Prostate gland (tissue), 2 donors: ENCODE data around the gene TSACC. TPM values are rescaled to one million over a fixed set of nuclear protein-coding genes. Genes with fewer than 3 reads are reported as not detected.

Experiments used
- DNase-seq: peaks from one replicate; pipeline ENCODE4 v3.0.0-alpha.2; 2019; ENCODE audit warnings: low spot score
- H3K27ac ChIP-seq, 2 donors: fragments of 200-600 bp; sonication (generic); 2 replicates each; pipeline ENCODE4 v1.5.1; 2017 to 2019
- H3K27me3 ChIP-seq: fragments of 200-600 bp; sonication (generic); replicated peaks from 2 replicates; pipeline ENCODE4 v1.5.1; 2019; ENCODE audit not compliant: insufficient read depth
- H3K36me3 ChIP-seq, 2 donors: fragments of 200-600 bp; sonication (generic); 1 replicate in 1 of 2; 2 replicates in 1 of 2; pipeline versions ENCODE4 v1.5.1 to v1.8.1; 2017 to 2019
- H3K4me1 ChIP-seq: fragments of 200-600 bp; sonication (generic); replicated peaks from 2 replicates; pipeline ENCODE4 v1.5.1; 2019
- H3K4me3 ChIP-seq, 2 donors: fragments of 200-600 bp; sonication (generic); 2 replicates each; pipeline ENCODE4 v1.5.1; 2017 to 2019
- H3K9me3 ChIP-seq: fragments of 200-600 bp; sonication (generic); 2 replicates; pipeline ENCODE4 v1.5.1; 2017
- POLR2A ChIP-seq: fragments of 450-650 bp; IDR thresholded peaks from one replicate; pipeline ENCODE4 v1.6.1; 2016; ENCODE audit warnings: antibody characterized with exemption, mild to moderate bottlenecking
- POLR2AphosphoS5 ChIP-seq: sonication (generic); formaldehyde crosslinking; IDR thresholded peaks from one replicate; pipeline ENCODE4 v1.6.1; 2017; ENCODE audit warnings: antibody characterized with exemption
- WGBS: methylation state at CpG from one replicate; pipeline ENCODE4 v1.1.5; 2018; 5-methylcytosine and 5-hydroxymethylcytosine counted together
- intact Hi-C: fragments of 100-400 bp; cut with DNase I; formaldehyde crosslinking; loops from one replicate; pipeline ENCODE4 v1.14.2; 2022
- total RNA-seq, 2 donors: library from RNA; depleted of rRNA; stranded (reverse); fragments of >200 nt; gene quantifications; one replicate each; pipeline ENCODE4 v1.1.0, GENCODE V29; 2016
- TF ChIP-seq, protein P1 (sequence below), 4 experiments: fragments of 200-600 bp in 2 of 4; fragments of 450-650 bp in 2 of 4; sonication (generic) in 2 of 4; IDR thresholded peaks; 1 replicate in 3 of 4; 2 replicates in 1 of 4; pipeline ENCODE4 v1.5.1; 2016 to 2019; ENCODE audit warnings: antibody characterized with exemption in 4 of 4, mild to moderate bottlenecking in 2 of 4, moderate library complexity in 2 of 4

The TSACC gene
- total RNA-seq, 2 donors from 2014 or later = 58.7 TPM; not detected in 1

GRCh38 chr1:156393095-156393494 lies 54.8 kb downstream of the TSACC start:
- no peaks in the 10 kb centered on the region for H3K4me1 ChIP-seq
- intact Hi-C loops = no loop called here
- DNase-seq = no peak
- TF ChIP-seq POLR2A = no peak
- no peak for TF ChIP-seq POLR2AphosphoS5
- TF ChIP-seq, protein P1, sequence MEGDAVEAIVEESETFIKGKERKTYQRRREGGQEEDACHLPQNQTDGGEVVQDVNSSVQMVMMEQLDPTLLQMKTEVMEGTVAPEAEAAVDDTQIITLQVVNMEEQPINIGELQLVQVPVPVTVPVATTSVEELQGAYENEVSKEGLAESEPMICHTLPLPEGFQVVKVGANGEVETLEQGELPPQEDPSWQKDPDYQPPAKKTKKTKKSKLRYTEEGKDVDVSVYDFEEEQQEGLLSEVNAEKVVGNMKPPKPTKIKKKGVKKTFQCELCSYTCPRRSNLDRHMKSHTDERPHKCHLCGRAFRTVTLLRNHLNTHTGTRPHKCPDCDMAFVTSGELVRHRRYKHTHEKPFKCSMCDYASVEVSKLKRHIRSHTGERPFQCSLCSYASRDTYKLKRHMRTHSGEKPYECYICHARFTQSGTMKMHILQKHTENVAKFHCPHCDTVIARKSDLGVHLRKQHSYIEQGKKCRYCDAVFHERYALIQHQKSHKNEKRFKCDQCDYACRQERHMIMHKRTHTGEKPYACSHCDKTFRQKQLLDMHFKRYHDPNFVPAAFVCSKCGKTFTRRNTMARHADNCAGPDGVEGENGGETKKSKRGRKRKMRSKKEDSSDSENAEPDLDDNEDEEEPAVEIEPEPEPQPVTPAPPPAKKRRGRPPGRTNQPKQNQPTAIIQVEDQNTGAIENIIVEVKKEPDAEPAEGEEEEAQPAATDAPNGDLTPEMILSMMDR (IDR thresholded peaks at IDR 0.05) = no peak
- H3K36me3 ChIP-seq = no peaks in the 10 kb centered on the region
- H3K4me3 ChIP-seq = no peak overlapping the region
- H3K27me3 ChIP-seq = peaks cover 11% of the 10 kb centered on the region
- no peaks in the 10 kb centered on the region for H3K9me3 ChIP-seq
- H3K27ac ChIP-seq = no peak overlapping the region

GRCh38 chr1:156394082-156394481 lies 55.8 kb downstream of the TSACC start:
- Histone ChIP-seq H3K27ac (no peak overlapping the region), H3K27me3 (peaks cover 6% of the 10 kb centered on the region), H3K4me1 (no peaks in the 10 kb centered on the region), H3K9me3 (no peaks in the 10 kb centered on the region), H3K36me3 (no peaks in the 10 kb centered on the region), H3K4me3 (no peak overlapping the region)
- TF ChIP-seq POLR2A (no peak), POLR2AphosphoS5 (no peak)
- TF ChIP-seq, protein P1 (IDR thresholded peaks at IDR 0.05) = no peak
- DNase-seq = no peak
- intact Hi-C loops = no loop called here
- 86% methylated on average over 9 of the region's 9 CpGs for WGBS

GRCh38 chr1:156394835-156395461 lies 56.6 kb downstream of the TSACC start:
- Histone ChIP-seq H3K4me1 (no peaks in the 10 kb centered on the region), H3K36me3 (no peaks in the 10 kb centered on the region), H3K27ac (no peak overlapping the region), H3K27me3 (no peaks in the 10 kb centered on the region), H3K4me3 (no peak overlapping the region), H3K9me3 (no peaks in the 10 kb centered on the region)
- DNase-seq = no peak
- TF ChIP-seq POLR2AphosphoS5 (no peak), POLR2A (no peak)
- TF ChIP-seq, protein P1 (IDR thresholded peaks at IDR 0.05) = no peak
- intact Hi-C loops = no loop called here
- WGBS = 81% methylated on average over 16 of the region's 16 CpGs

Other genes starting within 250 kb of the TSACC start
- 100 to 1,000 TPM; 227 to 265 TPM for gene LMNA, start 223.8 kb upstream of the TSACC start, total RNA-seq
- 10 to 100 TPM; 22.9 to 44.9 TPM for gene SEMA4A, start 184.9 kb upstream of the TSACC start, total RNA-seq
- gene SLC25A44, start 144.4 kb upstream of the TSACC start, total RNA-seq = 10 to 100 TPM; 14.2 to 16.5 TPM
- gene PMF1, start 125.5 kb upstream of the TSACC start, total RNA-seq = 100 to 1,000 TPM in 1 of 2 donors, 10 to 100 TPM in 1; 64.6 to 125 TPM
- gene BGLAP, start 96.3 kb upstream of the TSACC start, total RNA-seq = 1 to 10 TPM; 1.8 to 5.7 TPM
- gene PAQR6, start 90.5 kb upstream of the TSACC start, total RNA-seq = 1 to 10 TPM; 2.8 to 8.6 TPM
- 100 to 1,000 TPM in 1 of 2 donors, 10 to 100 TPM in 1; 49.1 to 113 TPM for gene SMG5, start 55.7 kb upstream of the TSACC start, total RNA-seq
- gene TMEM79, start 54.2 kb upstream of the TSACC start, total RNA-seq = 10 to 100 TPM; 20.7 to 34.3 TPM
- gene GLMP, start 42.8 kb upstream of the TSACC start, total RNA-seq = 100 to 1,000 TPM in 1 of 2 donors, 10 to 100 TPM in 1; 91.7 to 132 TPM
- gene VHLL, start 39.2 kb upstream of the TSACC start, total RNA-seq = 1 to 10 TPM in 1 of 2 donors, not detected in 1; 1.1 TPM
- 100 to 1,000 TPM; 144 to 167 TPM for gene CCT3, start 234 bp upstream of the TSACC start, total RNA-seq
- under 1 TPM in 1 of 2 donors, not detected in 1; 0.85 TPM for gene RHBG, start 30.7 kb downstream of the TSACC start, total RNA-seq
- gene MEF2D, start 162.2 kb downstream of the TSACC start, total RNA-seq = 100 to 1,000 TPM in 1 of 2 donors, 10 to 100 TPM in 1; 52.1 to 128 TPM
- 1 to 10 TPM; 1.5 to 3.0 TPM for gene IQGAP3, start 234.0 kb downstream of the TSACC start, total RNA-seq
- gene TTC24, start 241.2 kb downstream of the TSACC start, total RNA-seq = not detected